ENCODE data around the gene ACBD3. TPM values are rescaled to one million over a fixed set of nuclear protein-coding genes. Genes with fewer than 3 reads are reported as not detected.

The ACBD3 gene
- 21.6 to 30.2 TPM (median 23.6 TPM) in 5 replicates for total RNA-seq (2022; extraction: Qiagen RNA extraction)

DNA sequence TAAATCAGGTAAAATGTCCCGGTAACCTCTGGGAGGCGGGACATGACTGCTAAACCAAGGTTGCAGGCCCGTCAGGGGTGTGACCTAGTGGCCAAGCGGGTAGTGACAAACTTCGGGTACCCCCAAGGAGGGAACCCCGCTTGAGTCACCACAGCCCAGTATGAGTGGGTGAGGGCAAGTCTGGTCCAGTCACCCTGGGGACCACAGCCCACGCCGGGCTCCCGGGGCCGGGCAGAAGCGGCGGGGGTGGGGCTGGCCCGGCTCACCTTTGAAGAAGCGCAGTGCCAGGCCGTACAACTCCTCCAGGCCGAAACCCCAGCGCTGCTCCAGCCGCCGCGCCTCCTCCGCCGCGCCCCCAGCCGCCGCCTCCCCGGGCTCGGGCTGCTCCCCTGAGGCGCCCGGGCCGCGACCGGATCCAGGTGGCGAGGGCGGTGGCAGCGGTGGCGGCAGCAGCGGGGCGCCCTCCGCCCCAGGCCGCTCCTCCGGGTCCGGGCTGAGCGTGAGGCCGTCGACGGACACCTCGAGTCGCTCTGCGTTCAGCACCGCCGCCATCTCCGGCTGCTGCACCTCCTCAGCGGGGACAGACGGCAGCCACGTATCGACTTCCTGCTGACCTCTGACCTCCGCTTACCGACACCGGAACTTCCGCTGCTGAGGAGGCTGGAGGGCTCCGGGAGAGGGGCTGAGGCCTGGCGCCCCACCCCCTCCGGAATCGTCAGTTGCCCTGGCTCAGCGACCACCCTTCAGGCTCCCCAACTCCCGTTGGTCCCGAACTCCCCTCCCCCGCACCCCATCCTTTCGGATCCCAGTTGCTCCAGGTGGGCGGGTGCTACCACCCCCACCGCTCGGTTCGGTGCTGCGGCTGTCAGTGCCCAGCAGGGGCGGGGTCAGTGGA lies at the start of gene ACBD3:
Gene ACBD3, minus strand, starts transcription at position 618 of the 895 bp plus-strand sequence. Its CDS starts 66 bp downstream, at position 552.

DNA sequence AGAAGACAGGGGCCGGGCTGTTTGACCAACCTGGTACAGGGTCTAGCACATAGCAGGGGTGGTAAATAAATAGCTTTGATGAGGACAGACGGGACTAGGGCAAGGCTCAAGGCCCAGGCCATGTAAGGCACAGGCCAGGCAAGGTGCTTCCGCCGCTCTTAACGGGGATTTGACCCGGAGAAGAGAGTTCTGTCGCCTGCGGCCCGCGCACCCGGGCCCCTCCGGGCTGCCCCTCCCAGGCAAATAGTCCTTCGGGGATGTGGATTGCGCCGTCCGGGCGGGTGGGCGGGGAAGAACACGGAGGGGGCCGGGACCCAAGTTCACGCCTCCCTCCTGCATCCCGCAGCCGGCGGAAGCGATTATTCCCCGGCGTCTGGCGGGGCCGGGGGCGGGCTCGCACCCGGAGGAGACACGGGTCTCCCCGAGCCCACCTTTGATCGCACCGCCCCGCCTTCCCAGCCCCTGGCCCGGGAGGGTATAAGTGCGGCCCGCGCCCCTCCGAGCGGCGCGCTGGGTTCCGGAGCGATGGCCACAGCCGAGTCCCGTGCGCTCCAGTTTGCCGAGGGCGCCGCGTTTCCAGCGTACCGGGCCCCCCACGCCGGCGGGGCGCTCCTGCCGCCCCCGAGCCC lies 36.7 kb upstream of the ACBD3 start, which contains the start of gene MIXL1:
Gene MIXL1, plus strand, starts transcription at position 508 of the 629 bp plus-strand sequence. Its CDS starts 18 bp downstream, at position 526.

Other genes with a start within 250 kb of the ACBD3 start
- 0.05 to 0.21 TPM (median 0.13 TPM) in 4 of 5 replicates, not detected in the other for gene LEFTY2, start 245.5 kb downstream of the ACBD3 start, total RNA-seq (2022; extraction: Qiagen RNA extraction)
- gene SDE2, start 187.4 kb downstream of the ACBD3 start, total RNA-seq (2022; extraction: Qiagen RNA extraction) = 6.7 to 11.7 TPM (median 7.2 TPM) in 5 replicates
- gene H3-3A, start 124.0 kb downstream of the ACBD3 start, total RNA-seq (2022; extraction: Qiagen RNA extraction) = 400 to 443 TPM (median 403 TPM) in 5 replicates
- gene MIXL1, start 36.9 kb upstream of the ACBD3 start, total RNA-seq (2022; extraction: Qiagen RNA extraction) = 0.03 to 0.21 TPM (median 0.13 TPM) in 3 of 5 replicates, not detected in the others
- 5.1 to 7.7 TPM (median 7.0 TPM) in 5 replicates for gene LIN9, start 122.4 kb upstream of the ACBD3 start, total RNA-seq (2022; extraction: Qiagen RNA extraction)
- gene PARP1, start 221.4 kb upstream of the ACBD3 start, total RNA-seq (2022; extraction: Qiagen RNA extraction) = 94.6 to 133 TPM (median 103 TPM) in 5 replicates

Measured in A549 treated with Hydrocortisone at 1 μM for 4 hours (cell line).